Hematopoietic multipotent progenitor cell treated with erythropoietin and hydrocortisone succinate and interleukin-3 and kit ligand, for 17 days (in vitro differentiated cells): ENCODE data around the gene NUP35.

Experiments
- DNase-seq: peaks from one replicate; pipeline ENCODE4 v3.0.0-alpha.2; 2015; ENCODE audit warnings: low spot score

Gene NUP35, protein sequence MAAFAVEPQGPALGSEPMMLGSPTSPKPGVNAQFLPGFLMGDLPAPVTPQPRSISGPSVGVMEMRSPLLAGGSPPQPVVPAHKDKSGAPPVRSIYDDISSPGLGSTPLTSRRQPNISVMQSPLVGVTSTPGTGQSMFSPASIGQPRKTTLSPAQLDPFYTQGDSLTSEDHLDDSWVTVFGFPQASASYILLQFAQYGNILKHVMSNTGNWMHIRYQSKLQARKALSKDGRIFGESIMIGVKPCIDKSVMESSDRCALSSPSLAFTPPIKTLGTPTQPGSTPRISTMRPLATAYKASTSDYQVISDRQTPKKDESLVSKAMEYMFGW

DNA sequence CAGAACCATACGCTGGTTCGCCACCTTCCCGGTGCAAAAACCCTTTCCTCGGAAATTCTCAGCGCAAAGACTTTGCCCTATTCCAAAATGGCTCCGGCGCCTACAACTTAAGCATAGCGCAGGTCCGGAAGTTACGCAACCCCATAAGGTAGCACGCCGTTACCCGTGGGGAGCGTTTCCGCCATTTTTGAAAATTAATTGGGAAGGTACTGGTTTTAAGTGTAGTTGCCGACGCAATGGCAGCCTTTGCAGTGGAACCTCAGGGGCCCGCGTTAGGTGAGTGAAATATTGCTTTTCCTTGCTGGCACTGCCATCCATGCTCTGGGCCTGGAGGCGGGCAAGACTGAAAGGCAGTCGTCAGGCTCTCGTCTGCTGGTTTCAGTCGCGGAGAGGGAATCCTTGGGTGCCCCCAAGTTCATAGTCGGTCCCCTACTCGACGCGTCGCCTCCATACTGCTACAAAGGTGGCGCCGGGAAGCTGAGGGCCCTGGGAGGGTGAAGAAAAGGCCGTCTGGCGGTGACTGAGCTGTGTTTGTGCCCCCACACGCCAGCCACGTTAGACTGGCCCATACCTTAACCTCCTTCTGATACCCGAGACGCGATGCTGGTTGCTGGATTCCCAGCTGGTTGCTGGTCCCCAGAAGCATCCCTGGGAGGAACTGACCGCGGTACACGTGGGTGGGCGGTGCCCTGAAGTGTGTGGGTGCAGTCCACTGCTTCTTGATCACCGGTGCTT, at the start of gene NUP35:
Gene NUP35 (plus strand): TSS at position 222 of the 735 bp plus-strand sequence. CDS start 15 bp downstream, at position 237.
- DNase-seq: peak; percentile 91

DNA sequence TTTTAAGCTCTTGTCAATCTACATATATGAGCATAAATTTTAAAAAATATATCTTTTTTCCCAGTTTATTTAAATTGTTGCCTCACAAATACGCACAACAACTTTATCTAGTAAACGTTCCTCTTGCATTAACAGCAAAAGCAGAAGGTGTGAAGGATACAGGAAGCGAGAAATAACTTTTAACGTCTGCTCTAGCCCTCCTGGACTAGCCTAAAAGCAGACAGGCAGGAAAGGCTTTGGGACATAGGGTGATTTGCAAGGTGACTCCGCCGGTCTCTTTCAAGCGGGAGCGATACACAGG, 46.1 kb upstream of the NUP35 start:
- DNase-seq: no peak

DNA sequence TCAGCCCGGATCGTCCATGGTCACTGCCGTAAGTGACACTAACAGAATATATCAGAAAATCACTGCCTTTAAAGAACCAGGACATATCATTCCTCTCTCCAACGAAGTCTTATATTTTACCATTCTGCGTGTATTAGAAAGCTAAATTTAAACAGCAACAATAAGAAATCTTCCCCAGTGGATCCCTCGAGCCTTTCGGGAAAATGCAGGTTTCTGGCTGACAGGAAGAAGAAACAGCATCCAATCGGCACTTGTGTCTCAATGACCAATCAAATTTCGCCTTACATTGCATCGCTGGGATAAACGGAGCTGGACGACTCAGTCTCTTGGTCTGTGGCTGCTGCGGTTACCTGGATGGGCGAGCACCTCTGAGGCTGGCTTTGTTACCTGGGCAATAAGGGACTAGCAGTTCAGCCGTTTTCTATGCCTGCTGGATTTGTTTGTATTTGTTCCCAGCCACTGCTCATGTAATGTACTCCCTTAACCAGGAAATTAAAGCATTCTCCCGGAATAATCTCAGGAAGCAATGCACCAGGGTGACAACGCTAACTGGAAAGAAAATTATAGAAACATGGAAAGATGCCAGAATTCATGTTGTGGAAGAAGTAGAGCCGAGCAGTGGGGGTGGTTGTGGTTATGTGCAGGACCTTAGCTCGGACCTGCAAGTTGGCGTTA, 45.6 kb upstream of the NUP35 start, which contains the start of gene DUSP19:
Gene DUSP19 (plus strand): TSS at position 284 of the 675 bp plus-strand sequence. CDS start 187 bp downstream, at position 471.
- peak; percentile 92 for DNase-seq

DNA sequence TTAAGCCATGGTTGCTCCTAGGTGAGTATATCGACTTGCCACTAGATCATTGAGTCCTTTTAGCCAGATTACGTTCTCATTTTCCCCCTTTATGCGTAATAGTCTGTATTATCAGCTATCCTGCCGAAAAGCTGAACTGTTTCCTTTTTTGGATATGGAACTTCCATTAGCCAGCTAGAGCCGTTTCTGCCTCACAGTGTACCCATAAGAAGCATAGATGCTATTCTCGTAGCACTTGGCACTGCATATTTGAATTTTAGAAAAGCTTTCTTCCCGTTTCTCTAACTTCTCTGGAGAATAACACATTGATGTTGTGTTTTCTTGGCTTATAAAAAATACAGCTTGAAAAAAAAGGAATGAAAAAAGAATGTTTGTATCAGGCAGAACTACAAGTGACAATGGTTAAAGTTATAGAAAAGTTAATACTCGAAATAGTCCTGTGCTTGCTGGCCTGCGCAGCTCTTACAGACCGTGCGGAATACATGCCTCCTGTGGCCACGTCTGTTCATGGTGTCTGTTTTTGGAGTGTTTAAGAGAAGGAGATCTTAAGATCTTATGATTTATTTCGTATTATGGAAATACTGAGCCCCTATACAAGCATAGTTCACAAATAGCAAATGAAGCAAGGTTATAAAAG, 45.0 kb upstream of the NUP35 start:
- no peak for DNase-seq

DNA sequence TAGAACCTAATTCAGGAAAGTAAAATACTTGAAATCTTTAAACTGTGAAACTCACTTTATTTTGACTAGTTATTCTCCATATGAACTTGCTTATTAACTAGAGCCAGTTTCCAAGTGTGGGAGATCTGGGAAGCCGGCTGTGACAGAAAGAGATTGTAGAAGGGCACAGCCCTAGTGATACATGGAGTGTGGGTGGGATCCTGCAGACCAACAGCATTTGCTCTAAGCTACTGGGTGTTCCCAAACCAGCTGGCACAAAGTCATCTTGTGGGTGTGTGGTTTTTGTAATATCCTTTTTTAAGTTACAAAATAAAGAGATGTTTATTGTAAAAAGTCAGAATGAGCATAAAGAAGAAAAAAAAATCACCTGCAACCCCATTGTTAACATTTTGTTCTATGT, 42.3 kb upstream of the NUP35 start:
- DNase-seq: no peak

DNA sequence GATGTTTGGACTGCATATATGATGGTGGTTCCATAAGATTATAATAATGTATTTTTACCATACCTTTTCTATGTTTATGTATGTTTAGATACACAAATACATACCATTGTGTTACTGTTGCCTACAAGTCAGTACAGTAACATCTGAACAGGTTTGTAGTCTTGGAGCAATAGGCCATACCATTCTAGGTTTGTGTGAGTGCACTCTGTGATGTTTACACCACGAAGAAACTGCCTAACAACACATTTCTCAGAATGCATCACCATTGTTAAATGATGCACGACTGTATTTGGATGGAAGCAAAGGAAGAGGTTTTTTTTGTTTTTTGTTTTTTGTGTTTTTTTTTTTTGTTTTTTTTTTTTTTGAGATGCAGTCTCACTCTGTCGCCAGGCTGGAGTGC, 36.2 kb upstream of the NUP35 start:
- no peak for DNase-seq

DNA sequence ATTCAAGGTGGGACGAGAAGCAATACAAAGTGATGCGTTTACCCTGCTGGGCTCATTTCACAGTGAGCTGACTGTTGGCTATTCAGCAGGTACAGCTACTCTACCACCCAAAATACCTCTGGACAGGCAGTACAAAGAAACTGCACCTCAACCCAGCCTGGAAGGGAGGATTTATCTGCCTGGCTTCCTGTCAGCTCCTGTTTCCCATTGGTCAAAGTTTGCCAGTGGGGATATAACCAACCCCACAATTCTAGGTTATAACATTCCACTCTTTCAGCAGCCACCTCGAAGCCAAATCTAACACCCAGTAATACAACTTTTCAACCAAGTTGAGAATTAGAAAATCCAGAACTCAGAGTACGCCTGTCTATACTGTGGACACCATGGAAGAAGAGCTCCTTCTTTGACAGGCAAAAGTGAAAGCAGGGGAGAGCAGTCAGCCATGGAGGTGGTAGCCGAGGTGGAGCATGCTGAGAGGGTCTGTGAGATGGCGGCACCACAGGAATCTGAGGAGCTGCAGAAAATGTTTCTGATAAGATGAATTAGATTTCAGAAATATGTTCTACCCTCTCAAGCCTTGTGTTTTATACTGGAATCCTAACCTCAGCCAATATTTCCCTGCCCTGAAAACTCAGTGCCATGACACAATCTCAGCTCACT, 34.9 kb upstream of the NUP35 start:
- no peak for DNase-seq

DNA sequence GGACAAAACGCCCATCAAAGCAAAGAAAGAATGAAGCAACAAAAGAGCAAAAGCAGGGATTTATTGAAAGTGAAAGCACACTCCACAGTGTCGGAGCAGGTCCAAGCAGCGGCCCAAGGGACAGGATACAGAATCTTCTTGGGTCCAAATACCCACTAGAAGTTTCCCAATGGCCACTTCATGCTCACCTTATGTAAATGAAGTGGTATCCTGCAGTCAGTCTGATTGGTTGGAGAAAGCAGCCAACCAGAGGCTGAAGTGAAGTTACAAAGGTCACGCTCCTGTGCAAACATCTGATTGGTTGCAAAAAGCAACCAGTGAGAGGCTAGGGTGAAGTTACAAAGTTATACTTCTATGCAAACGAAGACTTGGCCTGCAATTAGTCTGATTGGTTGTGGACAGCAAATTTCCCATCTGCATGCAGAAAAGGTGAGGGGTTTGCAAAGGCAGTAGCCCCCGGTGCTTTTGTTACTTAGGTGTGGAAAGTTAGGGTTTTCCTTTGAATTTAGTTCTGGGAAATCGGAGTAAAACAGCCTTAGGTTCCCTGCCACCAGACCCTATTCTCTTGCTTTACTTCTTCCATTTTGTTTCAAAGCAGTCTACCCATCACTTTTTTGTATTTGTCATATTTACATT, 32.8 kb upstream of the NUP35 start:
- DNase-seq: no peak

DNA sequence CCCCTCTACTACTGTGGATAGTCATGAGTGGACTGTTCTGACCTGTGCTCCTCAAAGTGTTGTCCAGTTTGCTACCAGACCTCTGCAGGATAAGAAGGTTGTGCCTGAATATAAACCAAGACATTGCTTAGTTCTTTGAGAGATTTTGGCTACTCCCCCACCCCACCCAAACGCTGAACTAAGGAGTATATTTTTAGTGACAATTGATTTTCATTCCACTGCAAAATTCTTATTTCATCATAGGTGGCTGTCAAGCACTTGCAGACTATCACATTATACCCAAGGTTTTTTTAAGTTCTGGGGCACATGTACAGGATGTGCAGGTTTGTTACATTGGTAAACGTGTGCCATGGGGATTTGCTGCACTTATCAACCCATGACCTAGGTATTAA, 32.3 kb upstream of the NUP35 start:
- DNase-seq: no peak

DNA sequence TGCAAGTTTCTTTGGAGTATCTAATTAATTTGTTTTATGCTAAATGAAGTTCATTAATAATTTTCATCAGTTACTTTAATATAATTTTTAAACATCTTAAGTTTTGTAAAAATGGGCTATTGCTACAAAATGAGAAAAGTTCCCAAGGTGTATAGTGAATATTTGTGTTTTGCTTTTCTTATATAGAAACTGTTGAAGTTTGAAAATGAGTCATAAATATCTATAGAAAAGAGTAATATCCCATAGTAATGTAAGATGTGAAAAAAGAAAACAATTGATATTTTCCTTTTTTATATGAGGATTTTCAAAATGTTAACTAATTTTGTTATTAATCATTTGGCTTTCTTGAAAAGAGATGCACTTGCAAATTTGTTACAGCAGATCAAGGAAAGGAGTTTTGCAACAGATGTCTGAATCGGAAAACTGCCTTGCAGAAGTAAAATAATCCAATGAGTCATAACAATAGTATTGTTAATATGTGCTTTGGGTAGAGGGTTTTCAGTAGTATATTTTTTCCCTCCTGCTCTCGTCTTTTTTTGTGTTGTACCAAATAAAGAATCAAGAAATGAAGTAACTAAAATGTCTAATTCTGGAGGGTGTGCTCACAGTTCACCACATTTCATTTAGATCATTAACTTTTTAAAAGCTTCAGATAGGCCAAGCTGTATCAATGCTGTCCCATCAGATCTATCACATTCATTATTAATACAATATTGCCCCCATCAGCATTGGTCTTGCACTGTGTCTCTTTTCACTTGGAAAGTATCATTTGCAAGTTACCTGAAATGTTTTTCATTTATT, 30.2 kb upstream of the NUP35 start:
- no peak for DNase-seq

DNA sequence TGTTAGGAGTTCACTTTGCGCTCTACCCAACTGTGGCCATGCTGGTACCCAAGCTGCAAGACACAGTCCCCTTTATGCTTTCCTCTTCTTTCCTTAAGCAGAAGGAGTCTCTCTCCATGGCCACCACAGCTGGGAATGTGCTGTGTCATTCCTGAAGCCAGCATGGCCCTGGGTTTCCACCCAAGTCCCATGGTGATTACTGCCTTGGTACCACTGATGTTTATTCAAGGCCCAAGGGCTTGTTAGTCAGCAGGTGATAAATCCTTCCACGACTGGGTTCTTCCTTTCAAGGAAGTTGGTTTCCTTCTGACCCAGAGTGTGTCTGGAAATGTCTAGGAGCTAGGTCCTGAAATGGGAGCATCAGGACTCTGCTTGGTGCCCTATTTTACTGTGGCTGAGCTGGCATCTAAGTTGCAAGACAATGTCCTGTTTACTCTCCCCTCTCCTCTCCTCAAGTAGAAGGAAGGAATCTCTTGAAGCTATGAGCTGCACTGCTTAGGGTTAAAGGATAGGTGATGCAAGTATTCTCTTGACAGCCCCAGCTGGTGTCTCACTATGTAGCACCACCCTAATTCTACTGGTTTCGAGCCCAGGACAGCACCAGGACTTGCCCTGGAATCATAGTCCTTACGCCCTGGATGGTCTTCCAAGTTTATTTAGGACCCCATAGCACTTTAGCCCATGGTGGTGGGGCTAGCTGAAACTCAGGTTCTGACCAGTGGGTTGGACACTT, 18.7 kb upstream of the NUP35 start:
- no peak for DNase-seq

DNA sequence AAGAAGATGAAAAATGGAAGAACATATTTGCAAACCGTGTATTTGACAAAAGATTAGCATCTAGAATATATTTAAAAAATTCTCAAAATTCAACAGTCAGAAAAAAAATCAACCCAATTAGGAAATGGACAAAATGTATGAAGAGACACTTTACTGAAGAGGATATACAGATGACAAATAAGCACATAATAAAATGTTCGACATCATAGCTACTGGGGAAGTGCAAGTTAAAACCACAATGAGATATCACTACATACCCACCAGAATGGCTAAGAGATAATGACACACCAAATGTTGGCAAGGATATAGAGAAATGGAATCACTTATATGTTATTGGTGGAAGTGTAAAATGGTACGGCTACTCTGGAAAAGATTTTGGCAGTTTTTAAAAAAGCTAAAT, 11.7 kb upstream of the NUP35 start:
- DNase-seq: no peak

DNA sequence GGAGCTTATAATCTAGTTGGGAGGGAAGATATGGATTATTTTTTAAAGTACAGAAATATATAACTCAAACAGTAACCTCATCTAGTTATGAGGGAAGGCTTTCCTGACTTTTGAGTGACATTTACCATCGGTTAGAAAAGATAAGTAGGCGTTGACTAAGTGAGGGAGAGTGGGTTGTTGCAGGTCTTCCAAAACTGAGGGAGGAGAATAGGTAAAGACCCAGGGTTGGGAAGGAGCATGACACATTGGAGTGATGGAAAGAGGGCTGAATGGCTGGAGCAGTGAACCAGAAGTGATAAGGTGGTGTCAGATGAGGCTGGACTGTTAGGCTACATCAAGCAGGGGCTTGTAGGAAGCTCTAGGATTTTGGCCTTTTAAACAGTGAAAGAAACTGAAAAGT, 10.6 kb upstream of the NUP35 start:
- DNase-seq: no peak

DNA sequence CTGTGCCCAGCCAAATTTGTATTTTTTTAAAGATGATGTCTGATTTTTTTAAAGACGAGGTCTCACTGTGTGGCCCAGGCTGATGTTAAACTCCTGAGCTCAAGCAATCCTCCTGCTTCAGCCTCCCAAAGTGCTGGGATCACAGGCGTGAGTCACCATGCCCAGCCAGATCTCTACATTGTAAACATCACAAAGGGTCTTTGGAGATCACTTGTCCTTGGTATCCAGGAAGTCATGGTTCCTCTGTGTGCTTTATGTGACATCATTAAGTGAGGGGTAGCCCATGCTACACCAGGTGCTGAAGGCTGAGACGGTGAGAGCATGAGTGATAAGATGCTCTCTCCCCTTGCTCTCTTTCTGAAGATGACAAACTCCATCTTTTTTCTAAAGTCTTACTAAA, 7.0 kb upstream of the NUP35 start:
- DNase-seq: no peak

DNA sequence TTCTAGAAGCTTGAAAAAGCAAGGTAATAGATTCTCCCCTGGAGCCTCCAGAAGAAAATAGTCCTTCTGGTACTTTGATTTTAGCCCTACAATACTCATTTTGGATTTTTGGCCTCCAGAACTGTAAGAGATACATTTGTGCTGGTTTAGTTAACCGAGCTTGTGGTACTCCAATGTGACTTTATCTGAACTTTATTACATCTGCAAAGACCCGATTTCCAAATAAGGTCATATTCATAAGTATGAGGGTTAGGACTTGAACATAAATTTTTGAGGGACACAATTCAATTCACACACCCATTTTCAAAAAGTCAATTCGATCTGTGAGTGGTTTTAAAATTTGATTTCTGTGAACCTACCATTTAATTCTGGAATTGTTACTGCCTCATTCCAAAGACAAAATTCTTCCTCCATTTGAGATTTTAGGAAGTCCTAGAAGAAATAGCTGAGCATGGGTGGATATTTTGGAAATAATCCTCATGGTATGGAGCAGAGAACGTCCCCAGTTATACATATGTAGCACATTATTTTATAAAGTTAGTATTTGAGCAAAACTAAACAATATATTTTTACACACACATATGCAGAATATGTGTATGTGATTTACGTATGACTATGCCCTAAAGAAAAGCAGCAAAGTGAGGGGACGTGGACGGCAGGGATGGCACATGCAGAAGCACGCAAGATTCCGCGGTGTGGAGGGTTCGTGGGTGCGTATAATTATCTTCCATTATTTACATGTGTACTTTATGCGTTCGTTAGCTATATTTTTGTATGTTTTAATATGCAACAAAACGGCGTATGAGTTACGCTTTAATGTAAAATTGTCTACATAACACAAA, 905 bp upstream of the NUP35 start:
- DNase-seq: no peak

DNA sequence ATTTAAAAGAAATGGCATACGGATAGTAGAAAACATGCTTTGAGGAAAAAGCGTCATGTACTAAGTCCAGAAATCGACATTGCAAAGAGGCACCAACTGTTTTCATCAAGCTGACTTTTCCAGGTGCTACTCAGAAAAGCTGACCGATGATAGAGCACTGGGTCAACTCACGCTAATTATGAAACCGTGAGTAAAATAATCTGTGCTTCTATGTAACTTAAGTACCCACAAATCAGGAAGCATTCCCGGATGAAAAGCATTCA, 353 bp upstream of the NUP35 start:
- no peak for DNase-seq

DNA sequence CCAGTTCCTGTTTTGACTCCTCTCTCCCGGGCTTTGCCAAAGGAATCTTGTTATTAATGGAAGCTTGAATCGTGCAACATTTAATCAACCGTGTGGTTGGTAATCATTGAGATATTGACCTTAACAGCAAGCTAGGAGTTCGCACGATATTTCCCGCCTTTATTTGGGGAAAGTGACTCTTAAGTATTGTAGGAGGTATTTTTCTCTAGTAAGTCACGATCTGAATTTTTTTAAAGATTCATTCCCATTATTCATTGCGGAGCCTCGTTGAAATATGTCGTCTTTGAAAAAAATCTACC, 663 bp downstream of the NUP35 start:
- DNase-seq: no peak

DNA sequence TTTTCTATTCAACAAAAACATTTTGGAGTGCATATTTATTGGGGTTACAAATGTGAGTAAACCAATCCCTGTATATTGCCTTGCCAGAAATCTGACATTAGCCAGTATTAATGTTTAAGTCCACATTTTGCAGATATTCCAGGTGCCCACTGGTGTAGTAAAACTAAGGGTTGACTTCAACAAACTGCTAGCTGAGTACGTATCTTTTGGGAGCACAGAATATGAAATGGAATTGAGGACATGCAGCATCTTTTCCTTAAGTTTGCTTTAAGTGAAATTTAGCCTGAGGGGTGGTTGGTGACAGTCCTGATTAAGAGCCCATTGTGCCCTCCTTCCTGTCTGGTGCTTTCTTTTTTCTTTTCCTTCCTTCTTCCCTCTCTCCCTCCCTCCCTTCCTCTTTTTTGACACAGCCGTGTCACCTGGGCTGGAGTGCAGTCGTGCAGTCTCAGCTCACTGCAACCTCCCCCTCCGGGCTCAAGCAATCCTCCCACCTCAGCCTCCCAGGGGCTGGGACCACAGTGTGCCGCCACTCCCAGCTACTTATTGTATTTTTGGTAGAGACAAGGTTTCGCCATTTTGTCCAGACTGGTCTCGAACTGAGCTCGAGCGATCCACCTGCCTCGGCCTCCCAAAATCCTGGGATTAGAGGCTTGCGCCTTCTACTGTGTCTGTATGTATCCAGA, 1.6 kb downstream of the NUP35 start:
- no peak for DNase-seq

DNA sequence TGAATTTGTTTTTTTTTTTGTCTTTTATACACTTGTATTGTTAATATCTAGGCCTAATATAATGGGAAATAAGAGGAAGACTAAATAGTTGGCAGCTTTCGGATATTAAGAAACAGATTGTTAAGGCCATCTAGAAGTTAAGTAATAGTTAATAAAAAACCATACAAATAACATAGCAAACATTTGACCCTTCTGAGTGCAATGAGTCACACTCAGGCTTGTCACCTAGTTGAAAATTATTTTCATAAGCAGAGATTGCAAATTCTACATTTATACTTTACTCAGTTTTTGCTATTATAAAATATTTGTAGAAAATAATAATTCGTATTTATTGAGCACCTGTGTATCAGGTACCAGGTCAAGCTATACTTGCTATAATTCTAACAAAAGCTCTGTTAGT, 2.4 kb downstream of the NUP35 start:
- DNase-seq: no peak
